Measurements from ENCODE around the gene DLGAP4. TPM values are rescaled to one million over a fixed set of nuclear protein-coding genes. Genes with fewer than 3 reads are reported as not detected.

Gene DLGAP4
- total RNA-seq, 1 experiment from 2014 or later: 19.2 TPM

- Histone ChIP-seq H3K9me3 (replicated peaks) (no peaks in the 10 kb centered on the region), H3K27ac (no peak overlapping the region), H3K27me3 (replicated peaks) (peaks cover 54% of the 10 kb centered on the region), H3K36me3 (no peaks in the 10 kb centered on the region), H3K4me3 (no peak overlapping the region), H3K4me1 (replicated peaks) (no peaks in the 10 kb centered on the region)
- DNase-seq (ENCODE audit: low read depth in 1 of 2, low spot score in 2 of 2): no peak
Observed at GRCh38 chr20:36339646-36340592, 33.8 kb downstream of the DLGAP4 start.

DNA sequence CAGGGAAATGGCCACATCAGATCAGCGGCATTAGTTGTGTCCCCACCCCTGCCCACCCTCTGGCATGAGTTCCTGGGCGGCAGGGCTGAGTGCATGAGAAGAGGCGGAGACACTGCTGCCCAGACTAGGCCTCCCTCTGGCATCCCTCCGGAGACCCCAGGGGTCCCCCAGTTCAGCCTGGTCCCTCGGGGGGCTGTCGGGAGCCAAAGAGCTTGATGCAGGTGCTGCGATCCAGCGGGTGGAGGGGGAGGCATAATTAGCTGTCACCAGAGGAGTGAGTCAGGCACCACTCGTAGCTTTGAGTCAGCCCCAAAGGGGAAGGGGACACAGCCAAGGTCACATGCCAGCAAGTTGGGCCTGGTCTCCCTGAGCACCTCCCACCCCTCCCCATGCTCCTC lies 34.5 kb downstream of the DLGAP4 start:
- no peak for DNase-seq (ENCODE audit: low read depth in 1 of 2, low spot score in 2 of 2)

DNA sequence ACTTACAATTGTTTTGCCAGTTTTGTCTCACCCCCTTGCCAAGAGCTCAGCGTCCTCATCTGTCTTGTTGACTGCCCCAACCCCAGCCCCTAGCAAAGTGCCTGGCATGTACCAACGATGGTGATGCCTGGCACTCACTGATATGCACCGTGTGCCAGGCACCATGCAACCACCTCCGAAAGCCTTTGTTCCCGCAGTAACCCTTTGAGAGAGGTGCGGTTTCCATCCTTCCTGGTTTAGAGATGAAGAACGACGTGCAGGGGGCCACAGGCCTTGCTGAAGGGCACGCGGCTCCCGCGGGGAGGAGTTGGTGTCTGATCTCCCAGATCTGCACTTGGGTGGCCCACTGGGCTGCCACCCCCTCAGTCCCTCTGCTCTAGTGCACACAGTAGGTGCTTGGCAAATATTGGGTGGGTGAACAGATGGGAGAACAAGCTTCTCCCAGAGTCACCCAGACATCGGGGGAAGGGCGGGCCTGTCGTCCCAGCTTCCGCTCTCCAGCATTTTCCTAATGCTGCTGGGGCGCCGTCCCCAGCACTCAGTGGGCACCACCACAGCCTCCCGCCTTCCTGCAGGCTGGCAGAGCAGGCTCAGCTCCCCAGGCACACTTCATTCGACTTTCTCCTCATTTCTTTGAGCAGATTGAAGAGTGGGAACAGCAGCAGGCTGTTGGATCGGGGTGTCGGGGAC lies 35.3 kb downstream of the DLGAP4 start:
- no peaks in the 10 kb centered on the region for H3K4me1 ChIP-seq (replicated peaks)
- H3K36me3 ChIP-seq: no peaks in the 10 kb centered on the region
- no peaks in the 10 kb centered on the region for H3K9me3 ChIP-seq (replicated peaks)
- H3K4me3 ChIP-seq: no peak overlapping the region
- H3K27me3 ChIP-seq (replicated peaks): peaks cover 38% of the 10 kb centered on the region
- no peak for DNase-seq (ENCODE audit: low read depth in 1 of 2, low spot score in 2 of 2)
- H3K27ac ChIP-seq: no peak overlapping the region

More for the DNA sequence above, 34.5 kb downstream of the DLGAP4 start:
- Histone ChIP-seq H3K4me3 (no peak overlapping the region), H3K36me3 (no peaks in the 10 kb centered on the region), H3K27me3 (replicated peaks) (peaks cover 47% of the 10 kb centered on the region), H3K4me1 (replicated peaks) (no peaks in the 10 kb centered on the region), H3K9me3 (replicated peaks) (no peaks in the 10 kb centered on the region), H3K27ac (no peak overlapping the region)

DNA sequence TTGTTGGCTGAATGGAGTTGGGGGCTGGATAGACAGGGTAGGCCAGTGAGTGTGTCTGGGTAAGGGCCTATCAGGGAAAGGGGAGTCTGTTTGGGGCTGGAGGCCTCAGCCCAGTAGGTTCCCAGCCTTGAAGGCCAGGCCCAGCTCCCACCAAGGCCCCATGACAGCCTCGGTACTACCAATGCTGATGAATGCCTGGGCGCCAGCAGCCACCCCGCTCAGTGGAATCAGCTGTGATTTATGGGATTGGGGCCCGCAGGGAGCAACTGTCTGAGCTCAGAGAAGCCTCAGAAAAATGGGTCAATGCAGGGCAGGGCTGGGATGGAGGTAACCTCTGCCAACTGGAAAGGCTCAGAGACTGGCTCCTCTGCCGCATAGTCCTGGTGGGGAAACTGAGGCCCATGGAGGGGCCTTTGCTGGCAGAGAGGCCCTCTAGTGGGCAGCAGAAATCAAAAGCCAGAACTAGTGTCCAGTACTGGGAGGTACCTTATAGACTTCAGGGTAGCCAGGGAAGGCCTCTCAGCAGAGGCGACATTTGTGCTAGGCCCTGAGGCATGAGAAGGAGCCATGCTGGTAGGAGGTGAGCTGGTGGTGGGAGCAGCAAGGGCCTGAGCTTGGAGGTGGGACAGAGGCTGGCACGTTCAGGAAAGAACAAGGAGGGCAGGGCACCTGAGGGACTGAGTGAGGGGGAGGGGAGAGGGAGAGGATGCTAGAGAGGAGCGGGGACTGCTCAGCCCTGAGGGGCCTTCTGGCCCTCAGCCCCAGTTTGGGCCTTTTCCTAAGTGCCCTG lies 36.4 kb downstream of the DLGAP4 start:
- Histone ChIP-seq H3K4me3 (no peak overlapping the region), H3K36me3 (no peaks in the 10 kb centered on the region), H3K27ac (no peak overlapping the region), H3K27me3 (replicated peaks) (peaks cover 33% of the 10 kb centered on the region), H3K9me3 (replicated peaks) (no peaks in the 10 kb centered on the region), H3K4me1 (replicated peaks) (no peaks in the 10 kb centered on the region)
- DNase-seq (ENCODE audit: low read depth in 1 of 2, low spot score in 2 of 2): no peak

DNA sequence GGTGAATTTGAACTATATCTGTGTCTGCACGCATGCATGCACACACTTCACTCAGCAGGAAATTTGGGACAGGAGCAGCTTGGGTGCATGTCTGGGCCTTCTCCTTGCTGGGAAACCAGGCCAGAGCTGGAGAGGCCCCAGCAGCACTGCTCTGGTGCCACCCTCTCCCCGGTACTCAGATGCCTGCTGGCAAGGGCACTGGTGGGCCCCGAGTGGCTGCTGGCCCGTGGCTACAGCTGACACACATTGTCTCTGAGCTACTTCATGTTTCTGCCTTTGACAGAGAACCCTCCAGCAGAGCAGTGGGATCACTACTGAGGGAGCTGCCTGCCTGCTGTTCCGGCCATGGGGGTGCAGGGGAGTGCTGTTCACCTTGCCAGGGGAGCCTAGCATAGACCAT lies 37.5 kb downstream of the DLGAP4 start:
- Histone ChIP-seq H3K27ac (no peak overlapping the region), H3K4me1 (replicated peaks) (no peaks in the 10 kb centered on the region), H3K9me3 (replicated peaks) (no peaks in the 10 kb centered on the region), H3K4me3 (no peak overlapping the region), H3K36me3 (no peaks in the 10 kb centered on the region), H3K27me3 (replicated peaks) (peaks cover 23% of the 10 kb centered on the region)
- DNase-seq (ENCODE audit: low read depth in 1 of 2, low spot score in 2 of 2): no peak

DNA sequence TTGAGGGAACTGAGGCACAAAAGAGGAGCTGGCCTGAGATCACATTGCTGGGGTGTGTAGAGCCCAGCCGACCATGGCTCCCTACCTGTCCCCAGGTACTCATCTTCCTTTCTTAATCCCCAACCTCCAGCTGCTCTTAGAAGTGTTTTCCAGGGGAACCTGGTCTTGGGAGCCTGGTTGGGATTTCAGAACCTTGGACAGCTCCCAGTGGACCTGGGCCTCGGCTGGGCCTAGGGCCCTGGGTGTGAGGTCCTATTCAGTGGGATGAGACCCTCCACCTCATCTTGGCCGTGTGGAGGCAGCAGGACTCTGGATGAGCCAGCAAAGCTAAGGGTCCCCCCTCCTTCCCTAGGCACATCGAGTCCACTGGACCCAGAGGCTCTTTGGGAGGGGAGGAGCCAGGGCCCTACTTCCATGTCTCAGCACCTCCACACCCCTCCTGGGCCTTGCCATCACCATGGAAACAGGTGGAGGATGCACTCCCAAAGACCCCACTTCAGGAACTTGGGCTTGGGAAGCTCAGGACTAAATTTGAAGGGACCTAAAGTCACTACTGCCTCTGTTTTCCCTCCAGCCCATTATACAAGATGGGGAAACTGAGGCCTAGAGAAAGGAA lies 38.5 kb downstream of the DLGAP4 start:
- DNase-seq (ENCODE audit: low read depth in 1 of 2, low spot score in 2 of 2): peak in 1 of 2 experiments; percentile 30
- no peak overlapping the region for H3K4me3 ChIP-seq
- no peaks in the 10 kb centered on the region for H3K9me3 ChIP-seq (replicated peaks)
- H3K27ac ChIP-seq: no peak overlapping the region
- H3K36me3 ChIP-seq: no peaks in the 10 kb centered on the region
- peaks cover 16% of the 10 kb centered on the region; the same call in 1 of the 2 replicates for H3K27me3 ChIP-seq (replicated peaks)
- no peaks in the 10 kb centered on the region for H3K4me1 ChIP-seq (replicated peaks)

- Histone ChIP-seq H3K27me3 (replicated peaks) (peaks cover 6% of the 10 kb centered on the region; the same call in 1 of the 2 replicates), H3K9me3 (replicated peaks) (no peaks in the 10 kb centered on the region), H3K27ac (no peak overlapping the region), H3K4me3 (no peak overlapping the region), H3K4me1 (replicated peaks) (no peaks in the 10 kb centered on the region), H3K36me3 (no peaks in the 10 kb centered on the region)
- no peak for DNase-seq (ENCODE audit: low read depth in 1 of 2, low spot score in 2 of 2)
Observed at GRCh38 chr20:36346256-36346655, 40.1 kb downstream of the DLGAP4 start.

GRCh38 chr20:36349384-36350170 lies 43.4 kb downstream of the DLGAP4 start:
- Histone ChIP-seq H3K27me3 (replicated peaks) (peaks cover 7% of the 10 kb centered on the region), H3K9me3 (replicated peaks) (no peaks in the 10 kb centered on the region), H3K27ac (no peak overlapping the region), H3K4me1 (replicated peaks) (no peaks in the 10 kb centered on the region), H3K36me3 (no peaks in the 10 kb centered on the region), H3K4me3 (no peak overlapping the region)
- no peak for DNase-seq (ENCODE audit: low read depth in 1 of 2, low spot score in 2 of 2)

- DNase-seq (ENCODE audit: low read depth in 1 of 2, low spot score in 2 of 2): no peak
- Histone ChIP-seq H3K27me3 (replicated peaks) (peaks cover 7% of the 10 kb centered on the region), H3K9me3 (replicated peaks) (no peaks in the 10 kb centered on the region), H3K27ac (no peak overlapping the region), H3K36me3 (no peaks in the 10 kb centered on the region), H3K4me1 (replicated peaks) (no peaks in the 10 kb centered on the region), H3K4me3 (no peak overlapping the region)
Observed at GRCh38 chr20:36350439-36350838, 44.3 kb downstream of the DLGAP4 start.

DNA sequence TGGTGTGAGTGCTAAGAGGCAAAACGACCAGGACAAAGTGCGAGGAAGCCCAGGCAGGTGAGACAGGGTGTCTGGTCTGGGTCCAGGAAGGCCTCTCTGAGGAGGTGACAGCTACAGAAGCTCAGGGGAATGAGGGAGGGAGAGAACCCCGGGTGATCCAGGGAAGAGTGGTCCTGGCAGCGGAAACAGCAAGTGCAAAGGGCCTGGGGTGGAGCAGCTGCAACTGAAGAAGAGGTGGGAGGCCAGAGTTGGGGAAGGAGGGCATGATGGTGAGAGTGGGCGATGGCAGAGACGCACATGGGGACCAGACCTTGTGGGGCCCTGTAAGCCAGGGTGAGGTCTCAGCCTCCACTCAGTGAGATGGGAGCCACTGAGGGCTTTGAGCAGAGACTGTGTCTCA lies 45.8 kb downstream of the DLGAP4 start:
- H3K36me3 ChIP-seq: no peaks in the 10 kb centered on the region
- no peak overlapping the region for H3K4me3 ChIP-seq
- H3K27ac ChIP-seq: no peak overlapping the region
- peaks cover 7% of the 10 kb centered on the region for H3K27me3 ChIP-seq (replicated peaks)
- DNase-seq (ENCODE audit: low read depth in 1 of 2, low spot score in 2 of 2): no peak
- H3K9me3 ChIP-seq (replicated peaks): no peaks in the 10 kb centered on the region
- no peaks in the 10 kb centered on the region for H3K4me1 ChIP-seq (replicated peaks)

DNA sequence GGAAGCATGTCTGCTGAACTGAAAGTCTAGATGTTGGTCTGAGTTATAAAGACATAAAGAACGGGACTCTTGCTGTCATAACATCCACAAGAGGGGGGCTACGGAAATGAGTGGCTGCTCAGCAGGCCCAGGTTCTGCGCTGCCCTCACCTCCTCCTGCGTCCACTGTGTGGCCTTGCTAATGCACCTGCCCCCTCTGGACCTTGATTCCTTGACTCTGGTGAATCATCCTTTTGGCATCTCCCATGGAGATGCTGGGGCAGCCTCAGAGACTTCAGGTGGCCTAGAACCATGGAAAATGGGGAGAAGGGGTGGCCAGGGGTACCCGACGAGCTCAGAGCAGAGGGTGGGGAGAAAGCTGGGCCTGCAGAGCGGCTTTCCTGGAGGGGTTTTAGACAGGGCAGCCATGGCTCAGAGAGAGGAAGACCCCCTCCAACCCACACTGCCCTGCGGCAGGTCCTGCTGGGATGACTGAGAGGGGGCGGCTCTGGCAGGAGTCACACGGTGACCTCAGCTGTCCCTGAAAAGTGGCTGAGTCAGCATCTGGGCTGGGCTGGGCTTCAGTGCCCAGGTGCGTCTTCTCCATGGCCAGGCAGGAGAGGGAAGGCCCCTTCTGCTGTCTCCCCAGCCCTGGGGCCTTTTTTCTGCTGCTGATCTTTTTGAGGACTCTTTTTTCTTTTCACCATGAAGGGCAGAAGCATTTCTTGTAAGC lies 46.9 kb downstream of the DLGAP4 start:
- DNase-seq (ENCODE audit: low read depth in 1 of 2, low spot score in 2 of 2): no peak
- no peaks in the 10 kb centered on the region for H3K9me3 ChIP-seq (replicated peaks)
- peaks cover 7% of the 10 kb centered on the region for H3K27me3 ChIP-seq (replicated peaks)
- H3K4me1 ChIP-seq (replicated peaks): no peaks in the 10 kb centered on the region
- H3K4me3 ChIP-seq: no peak overlapping the region
- H3K27ac ChIP-seq: no peak overlapping the region
- no peaks in the 10 kb centered on the region for H3K36me3 ChIP-seq

GRCh38 chr20:36353740-36354139 lies 47.6 kb downstream of the DLGAP4 start:
- Histone ChIP-seq H3K4me3 (no peak overlapping the region), H3K4me1 (replicated peaks) (no peaks in the 10 kb centered on the region), H3K36me3 (no peaks in the 10 kb centered on the region), H3K9me3 (replicated peaks) (no peaks in the 10 kb centered on the region), H3K27ac (no peak overlapping the region), H3K27me3 (replicated peaks) (peaks cover 9% of the 10 kb centered on the region)
- no peak for DNase-seq (ENCODE audit: low read depth in 1 of 2, low spot score in 2 of 2)
